Neural progenitor cell (in vitro differentiated cells): ENCODE data around the gene SPSB3. TPM values are rescaled to one million over a fixed set of nuclear protein-coding genes. Genes with fewer than 3 reads are reported as not detected.

ENCODE experiments used
- DNase-seq: peaks from one replicate; pipeline ENCODE4 v3.0.0-alpha.2; 2016; ENCODE audit warnings: low spot score
- H2AFZ ChIP-seq: fragments of 200-600 bp; sonication (generic); replicated peaks from 2 replicates; pipeline ENCODE4 v1.6.1; 2016; ENCODE audit warnings: antibody characterized with exemption
- H3F3A ChIP-seq: fragments of 200-600 bp; sonication (generic); 2 replicates; pipeline ENCODE4 v1.6.1; 2016; ENCODE audit warnings: antibody characterized with exemption, low read depth
- H3K27ac ChIP-seq: fragments of 200-600 bp; sonication (generic); 2 replicates; pipeline ENCODE4 v1.5.1; 2016; ENCODE audit warnings: mild to moderate bottlenecking
- H3K27me3 ChIP-seq: fragments of 200-600 bp; sonication (generic); 2 replicates; pipeline ENCODE4 v1.6.1; 2016; ENCODE audit warnings: mild to moderate bottlenecking, moderate library complexity
- H3K36me3 ChIP-seq: fragments of 200-600 bp; sonication (generic); 2 replicates; pipeline ENCODE4 v1.5.1; 2016
- H3K4me1 ChIP-seq: fragments of 200-600 bp; sonication (generic); 2 replicates; pipeline ENCODE4 v1.6.1; 2016; ENCODE audit warnings: mixed run types
- H3K4me2 ChIP-seq: fragments of 200-600 bp; sonication (generic); 2 replicates; pipeline ENCODE4 v1.6.1; 2016
- H3K4me3 ChIP-seq: fragments of 200-600 bp; sonication (generic); 2 replicates; pipeline ENCODE4 v1.5.1; 2016
- H3K79me2 ChIP-seq: fragments of 200-600 bp; sonication (generic); 2 replicates; pipeline ENCODE4 v1.6.1; 2016; ENCODE audit warnings: low read depth
- H3K9ac ChIP-seq: fragments of 200-600 bp; sonication (generic); 2 replicates; pipeline ENCODE4 v1.6.1; 2016
- H3K9me3 ChIP-seq: fragments of 200-600 bp; sonication (generic); 2 replicates; pipeline ENCODE4 v1.5.1; 2016; ENCODE audit warnings: low read depth
- H4K20me1 ChIP-seq: fragments of 200-600 bp; sonication (generic); 2 replicates; pipeline ENCODE4 v1.6.1; 2016; ENCODE audit warnings: low read depth
- H3K27ac Mint-ChIP-seq: 3 replicates; pipeline ENCODE4 v1.8.0; 2021; ENCODE audit warnings: mixed read lengths
- H3K27me3 Mint-ChIP-seq: 2 replicates; pipeline ENCODE4 v1.8.0; 2022; ENCODE audit warnings: low read depth, mild to moderate bottlenecking, inconsistent platforms, moderate library complexity, mixed read lengths; ENCODE audit not compliant: insufficient read depth
- H3K36me3 Mint-ChIP-seq: 3 replicates; pipeline ENCODE4 v1.8.0; 2021; ENCODE audit warnings: mixed read lengths
- H3K4me1 Mint-ChIP-seq: 3 replicates; pipeline ENCODE4 v1.8.0; 2021; ENCODE audit warnings: mixed read lengths
- H3K4me3 Mint-ChIP-seq: 3 replicates; pipeline ENCODE4 v1.8.0; 2021; ENCODE audit warnings: mild to moderate bottlenecking, moderate library complexity, mixed read lengths
- H3K9me3 Mint-ChIP-seq: 3 replicates; pipeline ENCODE4 v1.8.0; 2020; ENCODE audit warnings: mixed read lengths
- EZH2 ChIP-seq: fragments of 200-600 bp; sonication (generic); IDR thresholded peaks from 2 replicates; pipeline ENCODE4 v1.6.1; 2017; ENCODE audit warnings: antibody characterized with exemption, mild to moderate bottlenecking, moderate library complexity
- EZH2phosphoT487 ChIP-seq: fragments of 200-600 bp; sonication (generic); IDR thresholded peaks from 2 replicates; pipeline ENCODE4 v1.6.1; 2017; ENCODE audit warnings: antibody characterized with exemption
- total RNA-seq: library from RNA; depleted of rRNA; stranded (reverse); fragments of >200 nt; gene quantifications from 2 replicates; pipeline ENCODE4 v1.2.3, GENCODE V29; 2015; ENCODE audit warnings: low replicate concordance
- TF ChIP-seq, protein P1 (sequence below): fragments of 200-600 bp; sonication (generic); IDR thresholded peaks from 2 replicates; pipeline ENCODE4 v1.5.1; 2017; ENCODE audit warnings: antibody characterized with exemption, mild to moderate bottlenecking

Gene SPSB3
- total RNA-seq, 1 donor from 2014 or later, result 18.7 TPM

GRCh38 chr16:1779741-1780676, 2.4 kb downstream of the SPSB3 start:
- no peaks in the 10 kb centered on the region for H3K9me3 Mint-ChIP-seq
- Histone ChIP-seq H4K20me1 (peaks cover 50% of the 10 kb centered on the region), H3K79me2 (peaks cover 35% of the 10 kb centered on the region), H3K4me1 (peaks cover 6% of the 10 kb centered on the region), H3F3A (peaks cover 16% of the 10 kb centered on the region), H3K9me3 (no peaks in the 10 kb centered on the region), H3K36me3 (no peaks in the 10 kb centered on the region), H3K4me3 (no peak overlapping the region), H3K4me2 (no peak overlapping the region), H3K27ac (no peak overlapping the region), H3K9ac (no peak overlapping the region), H3K27me3 (no peaks in the 10 kb centered on the region), H2AFZ (no peak overlapping the region)
- no peak for TF ChIP-seq EZH2
- no peaks in the 10 kb centered on the region for H3K36me3 Mint-ChIP-seq
- peaks cover 9% of the 10 kb centered on the region for H3K27me3 Mint-ChIP-seq
- no peak overlapping the region for H3K27ac Mint-ChIP-seq
- peaks cover 13% of the 10 kb centered on the region for H3K4me1 Mint-ChIP-seq
- DNase-seq, result no peak
- peak overlapping the region; percentile 90 for H3K4me3 Mint-ChIP-seq

DNA sequence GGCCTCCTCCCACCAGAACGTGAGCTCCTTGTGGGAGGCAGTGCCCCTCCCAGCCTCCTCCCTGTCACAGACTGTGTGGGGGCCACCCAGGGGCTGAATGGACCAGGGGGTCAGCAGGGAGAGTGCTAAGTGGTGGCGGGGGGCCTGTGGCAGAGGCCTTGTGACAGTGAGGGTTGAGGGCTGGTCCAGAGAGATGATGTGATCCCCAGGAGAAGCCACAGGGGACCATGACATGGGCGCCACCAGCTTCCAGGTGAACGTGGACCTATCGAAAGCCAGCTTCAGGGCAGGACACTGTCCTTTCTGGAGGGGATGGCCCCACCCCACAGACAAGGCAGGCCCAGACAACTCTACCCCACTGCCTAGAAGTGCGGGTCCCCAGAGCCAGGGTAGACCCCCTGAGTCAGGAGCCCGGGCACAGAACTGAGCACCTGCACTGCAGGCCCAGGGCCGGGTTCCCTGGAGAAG, 3.1 kb downstream of the SPSB3 start:
- no peak overlapping the region for H3K27ac ChIP-seq
- H3K4me1 ChIP-seq, result peaks cover 7% of the 10 kb centered on the region
- H3K36me3 ChIP-seq, result no peaks in the 10 kb centered on the region
- no peak overlapping the region for H3K4me2 ChIP-seq
- no peaks in the 10 kb centered on the region for H3K27me3 ChIP-seq
- H3K4me3 ChIP-seq, result no peak overlapping the region
- no peak overlapping the region for H2AFZ ChIP-seq
- no peak for DNase-seq
- H3K9me3 Mint-ChIP-seq, result no peaks in the 10 kb centered on the region
- no peak overlapping the region for H3K27ac Mint-ChIP-seq
- H3K79me2 ChIP-seq, result peaks cover 35% of the 10 kb centered on the region
- no peaks in the 10 kb centered on the region for H3K36me3 Mint-ChIP-seq
- H4K20me1 ChIP-seq, result peaks cover 47% of the 10 kb centered on the region
- H3K27me3 Mint-ChIP-seq, result peaks cover 9% of the 10 kb centered on the region
- H3F3A ChIP-seq, result peaks cover 16% of the 10 kb centered on the region
- no peak for TF ChIP-seq EZH2
- no peak for TF ChIP-seq EZH2phosphoT487
- TF ChIP-seq, protein P1, sequence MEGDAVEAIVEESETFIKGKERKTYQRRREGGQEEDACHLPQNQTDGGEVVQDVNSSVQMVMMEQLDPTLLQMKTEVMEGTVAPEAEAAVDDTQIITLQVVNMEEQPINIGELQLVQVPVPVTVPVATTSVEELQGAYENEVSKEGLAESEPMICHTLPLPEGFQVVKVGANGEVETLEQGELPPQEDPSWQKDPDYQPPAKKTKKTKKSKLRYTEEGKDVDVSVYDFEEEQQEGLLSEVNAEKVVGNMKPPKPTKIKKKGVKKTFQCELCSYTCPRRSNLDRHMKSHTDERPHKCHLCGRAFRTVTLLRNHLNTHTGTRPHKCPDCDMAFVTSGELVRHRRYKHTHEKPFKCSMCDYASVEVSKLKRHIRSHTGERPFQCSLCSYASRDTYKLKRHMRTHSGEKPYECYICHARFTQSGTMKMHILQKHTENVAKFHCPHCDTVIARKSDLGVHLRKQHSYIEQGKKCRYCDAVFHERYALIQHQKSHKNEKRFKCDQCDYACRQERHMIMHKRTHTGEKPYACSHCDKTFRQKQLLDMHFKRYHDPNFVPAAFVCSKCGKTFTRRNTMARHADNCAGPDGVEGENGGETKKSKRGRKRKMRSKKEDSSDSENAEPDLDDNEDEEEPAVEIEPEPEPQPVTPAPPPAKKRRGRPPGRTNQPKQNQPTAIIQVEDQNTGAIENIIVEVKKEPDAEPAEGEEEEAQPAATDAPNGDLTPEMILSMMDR, result no peak
- H3K4me1 Mint-ChIP-seq, result peaks cover 12% of the 10 kb centered on the region
- H3K9me3 ChIP-seq, result no peaks in the 10 kb centered on the region
- no peak overlapping the region for H3K9ac ChIP-seq
- H3K4me3 Mint-ChIP-seq, result no peak overlapping the region

DNA sequence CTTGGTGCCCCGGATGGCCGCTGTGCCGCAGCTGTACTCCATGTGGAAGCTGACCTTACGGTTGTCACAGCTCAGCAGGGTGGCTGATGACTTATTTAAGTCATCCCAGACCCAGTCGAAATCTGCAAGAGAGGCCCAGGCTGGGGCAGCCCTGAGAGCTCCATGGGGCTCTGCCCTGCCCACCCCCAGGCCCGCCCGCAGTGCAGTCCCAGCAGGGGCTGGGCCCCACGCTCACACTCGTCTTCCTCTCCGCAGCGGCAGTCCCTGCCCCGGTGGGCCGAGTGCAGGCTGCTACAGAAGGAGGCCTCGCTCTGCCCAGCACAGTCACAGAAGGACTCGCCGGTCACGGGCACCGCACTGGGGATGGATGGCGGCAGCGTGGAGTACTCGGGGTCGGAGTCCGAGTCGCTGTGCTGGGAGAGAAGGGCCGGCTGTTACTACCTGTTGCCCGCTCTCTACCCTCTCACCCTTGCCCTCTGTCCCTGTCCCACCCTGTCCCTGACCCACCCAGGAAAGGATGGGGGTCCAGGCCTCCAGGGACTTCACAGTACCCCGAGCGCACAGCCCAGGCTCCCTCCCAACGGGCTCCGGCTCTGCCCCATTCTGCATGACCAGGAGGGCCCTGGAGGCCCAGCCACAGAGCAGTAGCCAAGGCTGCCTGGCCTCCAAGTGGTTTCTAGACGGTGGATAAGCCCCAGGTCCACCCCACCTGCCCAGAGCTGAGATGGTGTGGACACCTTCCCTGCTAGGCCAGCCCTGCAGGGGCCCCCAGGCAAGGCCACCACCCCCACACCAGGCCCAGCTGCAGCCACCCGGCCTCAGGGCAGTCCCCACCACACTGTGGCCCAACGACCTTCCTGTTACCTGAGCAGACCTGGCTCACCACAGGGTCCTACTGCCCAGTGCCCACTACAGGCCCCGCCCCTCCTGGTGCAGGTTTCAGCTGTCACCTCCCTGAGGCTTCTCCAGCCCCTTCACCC, 3.9 kb downstream of the SPSB3 start:
- no peak for DNase-seq
- H3K36me3 ChIP-seq, result no peaks in the 10 kb centered on the region
- Mint-ChIP-seq H3K27ac (no peak overlapping the region), H3K36me3 (no peaks in the 10 kb centered on the region), H3K9me3 (no peaks in the 10 kb centered on the region), H3K27me3 (peaks cover 9% of the 10 kb centered on the region), H3K4me1 (peaks cover 15% of the 10 kb centered on the region), H3K4me3 (no peak overlapping the region)
- H3K4me1 ChIP-seq, result peaks cover 11% of the 10 kb centered on the region
- H2AFZ ChIP-seq, result no peak overlapping the region
- TF ChIP-seq, protein P1, result no peak
- TF ChIP-seq EZH2phosphoT487, result no peak
- TF ChIP-seq EZH2, result no peak
- H4K20me1 ChIP-seq, result peaks cover 43% of the 10 kb centered on the region
- no peak overlapping the region for H3K4me2 ChIP-seq
- H3K79me2 ChIP-seq, result peaks cover 33% of the 10 kb centered on the region
- H3K9ac ChIP-seq, result no peak overlapping the region
- peaks cover 15% of the 10 kb centered on the region for H3F3A ChIP-seq
- H3K27me3 ChIP-seq, result no peaks in the 10 kb centered on the region
- no peak overlapping the region for H3K27ac ChIP-seq
- H3K4me3 ChIP-seq, result no peak overlapping the region
- no peaks in the 10 kb centered on the region for H3K9me3 ChIP-seq
